GM21381 (cell line): ENCODE data around the gene SCARF1.
A peak's percentile ranks its signal among the peaks of the same experiment; 100 is the strongest.

Experiments
- ATAC-seq: cut with Tn5 transposase; IDR thresholded peaks from one replicate; pipeline ENCODE4 v1.9.1; 2021; ENCODE audit warnings: mild to moderate bottlenecking, moderate library complexity; ENCODE audit not compliant: unreplicated experiment

SCARF1 gene

GRCh38 chr17:1648963-1649843 lies 3.7 kb upstream of the SCARF1 start:
- peak; percentile 44 for ATAC-seq

- peak; percentile 62 for ATAC-seq
Measured at GRCh38 chr17:1648173-1648962, 2.8 kb upstream of the SCARF1 start.

- no peak for ATAC-seq
Measured at GRCh38 chr17:1647802-1648171, 2.3 kb upstream of the SCARF1 start.

- no peak for ATAC-seq
Measured at GRCh38 chr17:1646199-1646875, 805 bp upstream of the SCARF1 start.

- ATAC-seq = no peak
Measured at GRCh38 chr17:1644493-1645206, 882 bp downstream of the SCARF1 start.

- no peak for ATAC-seq
Measured at GRCh38 chr17:1643999-1644492, 1.5 kb downstream of the SCARF1 start.

GRCh38 chr17:1643293-1643998 lies 2.1 kb downstream of the SCARF1 start:
- ATAC-seq = no peak

GRCh38 chr17:1641065-1641403 lies 4.5 kb downstream of the SCARF1 start:
- no peak for ATAC-seq

GRCh38 chr17:1640329-1641064 lies 5.0 kb downstream of the SCARF1 start:
- no peak for ATAC-seq

GRCh38 chr17:1639549-1640180 lies 5.9 kb downstream of the SCARF1 start:
- no peak for ATAC-seq

GRCh38 chr17:1638624-1639300 lies 6.8 kb downstream of the SCARF1 start:
- ATAC-seq = no peak

GRCh38 chr17:1638171-1638590 lies 7.4 kb downstream of the SCARF1 start:
- ATAC-seq = no peak

- ATAC-seq = no peak
Measured at GRCh38 chr17:1636732-1637285, 8.7 kb downstream of the SCARF1 start.

GRCh38 chr17:1635675-1636465 lies 9.7 kb downstream of the SCARF1 start:
- ATAC-seq = no peak

- ATAC-seq = no peak
Measured at GRCh38 chr17:1634841-1635650, 10.5 kb downstream of the SCARF1 start.

GRCh38 chr17:1630662-1631061 lies 14.9 kb downstream of the SCARF1 start:
- ATAC-seq = no peak
